Activated CD8-positive, alpha-beta memory T cell treated with anti-CD3 and anti-CD28 coated beads for 48 hours (primary cell): ENCODE results near the gene PLOD2.
"Not testable (repeated sequence)": the region's sequence is repeated elsewhere in the genome, so short reads cannot be mapped to it uniquely, and the experiment has no call there.

Source experiments
- DNase-seq, 3 experiments: peaks; one replicate each; pipeline ENCODE4 v3.0.0-alpha.2; 2020; ENCODE audit warnings: low read depth in 2 of 3, low spot score in 2 of 3

The PLOD2 gene

DNA sequence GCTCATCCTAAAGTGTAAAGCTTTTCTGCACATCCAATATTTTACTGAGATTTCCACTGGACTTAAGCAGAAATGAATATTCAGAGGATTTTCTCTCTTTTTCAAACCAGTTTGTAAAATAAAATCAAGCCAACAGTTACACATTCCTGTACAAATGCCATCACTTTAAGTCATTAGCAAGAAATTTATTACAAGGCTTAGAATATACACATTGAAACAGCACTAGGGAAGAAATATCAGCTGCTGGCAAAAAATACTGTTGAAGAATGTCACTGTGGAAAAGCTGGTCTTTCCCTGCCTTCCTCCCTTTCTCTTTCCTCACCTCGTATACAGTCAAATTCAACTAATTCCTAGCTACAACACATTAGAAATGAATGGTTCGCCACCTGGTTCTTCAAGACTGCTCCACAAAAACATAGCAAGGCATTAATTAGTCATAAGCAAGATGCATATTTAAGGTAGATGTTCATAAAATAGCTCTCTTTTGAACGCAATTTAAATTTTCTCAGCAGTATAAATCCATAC lies 21.3 kb downstream of the PLOD2 start:
- DNase-seq = no peak

DNA sequence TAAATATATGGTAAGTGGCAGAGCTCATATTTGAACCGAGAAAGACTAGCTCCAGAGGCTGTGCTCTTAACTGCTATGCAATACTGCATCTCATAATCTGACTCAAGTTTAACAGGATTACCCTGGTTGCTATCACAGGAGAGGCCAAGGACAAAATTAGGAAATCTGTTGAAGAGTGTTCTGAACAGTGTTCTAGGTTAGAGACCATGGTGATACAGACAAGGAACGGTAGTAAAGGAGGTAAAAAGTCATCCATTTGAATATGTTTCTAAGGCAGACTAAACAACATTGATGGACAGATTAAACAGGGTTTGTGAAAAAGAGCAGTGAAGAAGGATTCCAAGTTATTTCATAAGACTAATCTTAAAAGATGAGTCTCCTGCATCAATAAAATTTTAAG lies 22.1 kb downstream of the PLOD2 start:
- no peak for DNase-seq

DNA sequence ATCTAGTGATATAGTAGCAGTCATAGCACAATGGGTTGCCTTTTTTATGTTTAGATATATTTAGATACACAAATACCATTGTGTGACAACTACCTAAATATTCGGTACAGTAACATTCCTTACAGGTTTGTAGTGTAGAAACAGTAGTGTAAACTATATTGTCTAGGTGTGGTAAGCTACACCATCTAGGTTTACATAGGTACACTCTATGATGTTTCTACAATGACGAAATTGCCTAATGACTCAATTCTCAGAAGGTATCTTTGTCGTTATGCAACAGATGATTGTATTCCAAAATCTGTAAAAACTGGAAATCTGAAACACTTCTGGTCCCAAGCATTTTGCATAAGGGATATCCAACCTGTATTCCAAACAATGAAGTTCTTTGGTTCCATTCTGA lies 24.3 kb downstream of the PLOD2 start:
- no peak for DNase-seq

DNA sequence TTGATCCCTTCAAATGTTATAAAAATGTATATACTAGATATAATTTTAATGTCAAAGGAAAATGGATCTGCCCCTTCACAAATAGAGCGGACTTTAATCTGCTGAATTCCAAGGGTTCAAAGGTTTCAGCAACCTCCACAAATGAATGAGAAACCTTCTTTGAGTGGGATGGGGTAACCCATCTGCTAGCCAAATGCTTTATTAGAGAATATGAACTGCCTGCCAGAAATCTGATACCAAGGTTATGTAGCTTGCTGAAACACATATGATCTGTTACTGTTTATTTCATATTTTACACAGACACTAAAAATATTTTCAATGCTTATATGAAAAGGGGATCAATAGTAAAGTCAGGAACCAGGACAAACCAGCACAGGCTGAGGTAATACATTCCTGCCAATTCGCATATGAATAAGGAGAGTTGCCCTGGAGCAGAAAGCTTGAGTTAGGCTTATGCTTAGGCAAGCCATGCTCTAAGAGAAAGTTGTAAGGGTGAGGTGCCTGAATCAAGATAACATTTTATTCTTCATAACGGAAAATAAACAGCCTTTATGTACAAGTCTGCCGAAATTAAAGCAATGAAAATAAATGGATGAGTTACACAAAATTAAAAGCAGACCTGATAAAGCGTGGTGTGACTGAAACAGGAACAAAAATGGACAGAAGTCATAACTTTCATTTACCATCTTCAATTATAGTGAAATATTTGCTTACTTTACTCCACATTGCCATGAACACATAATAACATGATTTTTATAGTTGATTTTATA lies 26.5 kb downstream of the PLOD2 start:
- DNase-seq = no peak

DNA sequence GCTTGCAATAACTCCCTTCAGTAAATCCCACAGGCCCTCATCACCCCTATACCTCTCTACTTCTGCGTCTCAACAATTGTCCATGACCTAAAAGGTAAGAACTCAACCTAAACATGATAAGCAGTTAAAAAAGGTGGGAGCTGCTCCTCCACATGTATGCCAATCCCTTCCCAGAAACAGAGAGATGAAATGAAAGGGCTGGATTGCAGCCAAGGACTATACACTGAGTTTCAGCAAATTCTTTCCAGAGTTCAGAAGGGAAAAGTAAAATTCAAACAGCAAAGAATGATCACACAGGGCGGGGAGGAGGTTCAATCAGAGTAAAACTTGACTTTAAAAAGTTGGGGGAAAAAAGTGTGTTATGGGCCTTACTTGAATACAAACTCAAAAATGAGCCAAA lies 27.5 kb downstream of the PLOD2 start:
- DNase-seq = no peak

DNA sequence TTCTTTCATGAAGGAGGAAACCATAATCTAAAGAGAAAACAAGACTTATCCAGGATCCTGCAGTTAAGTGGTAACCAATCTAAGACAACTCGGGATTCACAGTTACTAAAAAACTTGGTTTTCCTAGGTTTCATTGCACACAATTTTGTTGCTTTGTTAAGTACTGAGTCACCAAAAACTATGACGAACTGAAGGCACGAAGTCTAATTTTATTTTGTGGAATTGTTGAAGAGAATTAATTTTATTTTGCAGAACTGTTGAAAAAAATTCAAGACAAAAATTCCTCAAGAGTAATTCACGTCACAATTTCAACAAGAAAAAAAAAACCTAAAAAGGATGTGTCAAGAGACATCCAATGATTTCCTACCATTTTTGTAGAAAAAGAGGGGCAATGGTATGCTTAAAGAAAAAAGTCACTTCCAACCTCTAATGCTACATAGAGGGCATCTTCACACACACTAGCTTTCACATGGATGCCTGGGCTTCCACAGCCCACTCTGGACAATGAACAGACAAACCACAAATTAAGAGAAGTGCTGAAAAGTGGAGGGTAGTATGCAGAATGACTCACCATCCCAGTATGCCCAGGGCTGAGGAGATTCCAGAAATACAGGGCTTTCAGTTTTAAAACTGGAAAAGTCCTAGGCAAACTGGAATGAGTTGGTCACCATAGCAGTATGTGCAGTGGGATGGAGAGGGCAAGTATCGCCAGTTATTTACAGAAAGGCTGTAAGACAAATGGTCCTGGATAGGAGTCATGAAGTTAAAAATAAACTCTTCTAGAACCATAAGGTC lies 29.2 kb downstream of the PLOD2 start:
- DNase-seq = no peak

DNA sequence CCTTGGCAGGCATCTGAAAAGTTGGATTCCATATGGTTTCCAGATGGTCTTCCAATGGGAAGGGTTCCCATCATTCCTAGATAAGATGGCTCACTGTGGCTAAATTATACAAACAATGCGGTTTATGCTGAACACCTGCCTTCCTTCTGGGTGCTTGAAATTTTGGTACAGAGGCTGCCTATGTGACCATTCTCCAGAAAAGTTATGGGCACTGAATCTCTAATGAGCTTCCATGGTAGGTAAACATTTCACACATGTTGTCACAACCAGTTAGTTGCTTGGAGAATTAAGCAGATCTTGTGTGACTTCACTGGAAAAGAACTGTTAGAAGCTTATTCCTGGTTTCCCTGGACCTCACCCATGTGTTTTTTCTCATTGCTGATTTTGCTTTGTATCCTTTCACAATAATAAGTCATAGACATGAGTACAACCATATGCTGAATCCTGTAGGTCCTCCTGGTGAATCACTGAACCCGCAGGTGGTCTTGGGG lies 30.1 kb downstream of the PLOD2 start:
- DNase-seq = no peak

DNA sequence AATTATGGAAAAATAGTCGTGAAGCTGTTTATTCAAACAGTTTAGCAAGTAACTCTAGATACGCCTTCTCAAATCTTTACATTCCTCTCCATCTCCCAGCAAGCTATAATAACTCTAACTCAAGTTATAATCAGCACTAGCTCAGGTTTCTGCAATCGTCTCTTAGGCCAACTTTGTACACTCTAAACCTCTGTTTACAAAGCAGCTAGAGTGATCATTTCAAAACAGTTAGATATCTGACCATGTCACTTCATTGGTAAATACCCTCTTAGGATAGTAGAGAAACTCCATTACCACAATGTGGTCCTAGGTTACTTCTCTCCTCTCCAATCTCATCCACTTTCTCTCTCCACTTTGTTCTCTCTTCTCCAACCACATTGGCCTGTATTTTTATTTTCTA lies 31.2 kb downstream of the PLOD2 start:
- DNase-seq = no peak

DNA sequence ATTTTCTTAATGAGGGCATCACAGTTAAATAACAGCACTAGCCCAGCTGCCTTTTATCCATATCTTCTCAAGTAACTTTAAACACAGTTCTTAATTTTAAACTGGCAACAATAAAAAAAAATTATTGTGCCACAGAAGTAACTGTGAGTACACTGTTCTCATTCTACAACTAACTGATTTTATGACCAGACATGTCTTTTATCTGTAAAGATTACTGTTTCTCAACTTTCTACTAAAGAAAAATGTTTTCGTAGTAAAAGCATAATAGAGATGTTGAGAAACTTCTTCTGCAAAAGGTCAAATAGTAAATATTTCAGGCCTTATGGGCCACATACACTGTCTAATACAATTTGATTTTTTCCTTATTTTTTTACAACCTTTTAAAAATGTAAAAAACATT lies 32.0 kb downstream of the PLOD2 start:
- DNase-seq = no peak

DNA sequence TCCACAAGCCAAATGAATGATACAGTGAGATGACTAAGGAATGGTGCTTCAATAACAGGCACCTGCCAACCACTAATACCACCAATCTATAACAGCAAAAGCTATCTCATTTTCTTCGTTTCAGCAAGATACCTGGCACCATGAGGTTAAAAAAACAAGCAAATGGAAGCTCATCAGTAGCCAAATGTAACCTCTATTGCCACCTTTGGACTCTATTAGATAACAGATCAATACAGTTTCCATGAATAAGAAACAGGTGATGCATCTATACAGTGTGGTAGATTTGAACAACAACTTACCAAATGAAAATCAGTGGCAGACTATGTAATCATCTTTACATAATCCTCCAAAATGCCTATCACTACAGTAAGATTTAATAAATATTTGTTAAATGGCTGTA lies 32.8 kb downstream of the PLOD2 start:
- DNase-seq = no peak

DNA sequence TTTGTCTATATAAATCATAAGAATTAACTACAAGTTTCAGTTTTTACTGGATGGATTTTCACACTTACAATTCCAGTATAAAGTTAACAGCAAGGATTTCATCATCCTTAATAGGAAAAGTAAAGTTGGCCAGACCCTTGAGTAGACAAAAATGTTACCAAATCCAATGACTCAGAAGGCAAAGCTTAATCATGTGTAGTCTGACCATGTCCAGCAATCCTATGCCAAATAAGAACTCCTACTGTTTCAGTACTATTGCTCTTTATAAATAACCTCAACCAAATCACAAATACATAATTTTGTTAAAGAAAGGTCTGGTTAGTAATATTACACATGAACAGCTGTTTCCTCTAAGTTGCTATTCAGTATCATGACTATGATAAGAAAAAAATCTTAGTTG lies 35.0 kb downstream of the PLOD2 start:
- DNase-seq = no peak

DNA sequence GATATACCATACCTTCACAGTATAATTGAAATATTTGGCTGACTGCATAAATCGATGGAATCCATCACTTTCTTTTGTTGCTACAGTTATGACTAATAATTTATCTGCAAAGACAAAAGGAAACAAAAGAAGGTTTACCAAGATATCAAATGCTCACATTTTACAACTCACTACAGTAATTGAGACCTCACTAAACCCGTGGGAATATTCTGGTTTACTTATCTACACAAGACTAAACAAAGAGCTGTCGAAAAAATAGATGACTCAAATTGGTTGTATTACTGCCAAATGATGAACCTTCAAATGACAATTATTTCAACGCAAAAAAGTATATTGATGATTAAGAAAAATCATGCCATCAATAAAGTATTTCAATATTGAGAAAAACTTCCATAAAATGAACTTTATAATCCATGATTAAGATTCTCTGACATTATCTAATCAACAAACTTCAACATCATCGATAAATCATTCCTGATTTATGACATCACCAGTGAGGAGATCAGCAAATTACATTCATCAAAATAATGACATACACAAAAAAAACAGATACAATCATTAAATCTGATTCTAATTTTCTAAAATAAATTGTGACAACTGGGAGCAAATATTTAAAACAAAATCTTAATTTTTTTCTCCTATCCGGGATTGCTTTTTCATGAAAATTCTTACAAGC lies 36.7 kb downstream of the PLOD2 start:
- no peak for DNase-seq

DNA sequence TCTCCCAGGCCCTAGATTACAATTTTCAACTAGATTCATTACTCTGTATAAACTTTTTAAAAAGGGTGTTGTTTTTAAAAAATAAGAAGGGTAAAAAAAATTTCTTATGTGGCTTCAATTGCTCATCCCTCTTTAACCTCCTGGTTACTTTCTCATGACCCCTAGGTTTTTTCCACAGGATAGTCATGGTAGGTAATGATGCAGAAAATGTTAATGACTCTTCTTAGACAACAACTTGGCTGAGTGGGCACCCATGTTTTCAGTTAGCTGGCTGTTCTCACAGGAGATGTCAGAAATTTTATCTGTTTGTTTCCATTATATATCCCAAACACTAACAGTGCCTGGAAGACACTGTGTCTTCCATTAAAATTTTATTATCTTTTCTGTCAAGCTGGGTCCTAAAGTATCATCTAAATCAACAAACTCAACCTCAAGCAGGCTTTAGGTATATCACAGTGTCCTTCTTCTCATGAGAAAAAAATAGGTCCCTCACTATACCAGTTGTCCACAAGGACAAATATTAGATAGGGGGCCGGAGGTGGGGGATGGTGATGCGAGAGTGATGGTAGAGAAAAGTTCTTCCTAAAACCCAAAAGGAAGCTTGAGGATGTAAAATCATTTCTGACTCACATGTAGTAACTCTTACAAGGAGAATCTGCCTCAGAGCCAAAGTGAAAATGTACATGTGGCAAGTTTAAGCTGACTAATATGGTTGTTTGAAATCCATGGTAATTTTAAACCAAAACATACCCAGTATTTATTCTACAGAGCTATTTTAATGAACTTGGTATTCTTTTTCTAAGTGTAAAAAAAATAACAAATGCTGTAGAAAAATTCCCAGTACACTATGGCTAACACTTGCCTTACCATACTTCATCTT lies 43.3 kb downstream of the PLOD2 start:
- no peak for DNase-seq

DNA sequence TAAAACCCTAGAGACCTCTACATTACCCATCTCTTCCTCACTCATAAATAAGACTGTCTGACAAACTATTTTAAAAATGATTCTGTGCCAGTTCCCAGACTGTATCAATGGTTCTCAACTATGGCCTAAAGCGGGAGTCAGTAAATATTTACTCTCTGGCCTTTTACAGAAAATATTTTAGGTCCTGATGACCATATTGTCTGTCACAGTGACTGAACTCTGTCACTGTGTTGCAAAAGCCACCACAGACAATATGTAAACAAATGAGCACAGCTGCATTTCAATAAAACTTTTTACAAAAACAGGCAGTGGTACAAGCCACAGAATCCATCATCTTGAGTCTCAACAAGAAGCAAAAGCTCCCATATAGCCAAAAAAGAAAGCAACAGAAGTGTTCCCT lies 45.4 kb downstream of the PLOD2 start:
- DNase-seq = no peak

DNA sequence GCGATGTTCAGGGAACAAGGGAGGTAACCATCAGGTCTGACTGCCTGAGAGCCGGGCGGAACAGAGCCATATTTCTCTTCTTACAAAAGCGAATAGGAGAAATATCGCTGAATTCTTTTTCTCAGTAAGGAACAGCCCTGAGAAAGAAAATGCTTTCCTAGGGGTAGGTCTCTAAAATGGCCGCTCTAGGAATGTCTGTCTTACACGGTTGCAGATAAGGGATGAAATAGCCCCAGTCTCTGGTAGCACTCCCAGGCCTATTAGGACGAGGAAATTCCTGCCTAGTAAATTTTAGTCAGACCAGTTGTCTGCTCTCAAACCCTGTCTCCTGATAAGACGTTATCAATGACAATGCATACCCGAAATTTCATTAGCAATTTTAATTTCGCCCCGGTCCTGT lies 47.2 kb downstream of the PLOD2 start:
- DNase-seq = not testable (repeated sequence)

DNA sequence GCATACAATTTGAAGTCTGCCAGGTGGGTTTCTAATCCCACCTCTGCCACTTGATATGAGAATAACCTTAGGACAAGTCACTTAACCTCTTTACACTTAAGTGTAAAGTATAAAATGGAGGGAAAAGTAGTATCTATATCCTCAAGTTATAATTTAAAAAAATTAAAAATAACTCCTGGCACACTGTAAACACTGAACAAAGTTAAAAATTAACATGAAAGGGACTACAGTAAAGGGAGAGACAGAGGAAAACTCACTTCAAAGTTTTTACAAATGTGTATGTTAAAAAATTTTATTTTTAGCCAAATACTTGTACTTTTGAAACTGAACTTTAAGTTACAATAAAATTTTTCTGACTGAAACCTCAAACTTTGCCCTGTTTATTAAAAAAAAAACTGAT lies 49.6 kb downstream of the PLOD2 start:
- no peak for DNase-seq

DNA sequence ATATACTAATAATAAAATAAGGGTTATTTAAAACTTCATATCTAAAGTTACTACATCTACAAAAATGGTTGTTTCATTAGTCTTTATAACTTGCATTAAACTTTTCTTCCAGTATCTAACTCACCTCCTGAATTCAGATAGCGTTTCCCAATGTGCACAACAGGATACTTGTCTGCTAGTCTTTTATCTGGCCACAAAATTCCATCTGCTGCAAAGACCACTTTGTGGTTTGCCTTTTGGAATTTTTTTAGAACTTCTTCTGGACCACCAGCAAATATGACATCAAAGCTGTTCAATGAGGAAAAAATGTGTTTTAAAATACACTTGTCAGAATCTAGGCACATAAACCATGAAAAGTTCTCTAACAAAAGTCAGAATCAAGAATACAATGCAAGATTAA lies 50.8 kb downstream of the PLOD2 start:
- DNase-seq = no peak

DNA sequence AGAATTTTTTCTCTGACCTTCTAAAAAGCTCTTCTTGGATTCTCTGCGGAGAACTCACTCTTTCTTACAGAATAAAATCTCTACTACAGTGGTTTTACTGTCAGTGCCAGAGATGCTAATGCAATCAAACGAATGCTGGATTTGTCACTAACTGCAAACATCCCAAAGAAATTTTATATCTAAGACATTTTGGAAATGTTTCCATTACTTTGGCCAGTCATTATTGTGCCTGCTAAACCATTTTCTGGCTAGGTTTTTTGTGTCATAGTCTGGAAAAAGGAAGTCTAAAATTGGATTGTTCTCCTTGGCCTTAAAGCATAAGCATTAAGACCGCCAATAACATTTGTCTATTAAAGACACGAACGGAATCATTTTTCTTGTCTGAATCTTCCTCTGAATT lies 54.0 kb downstream of the PLOD2 start:
- DNase-seq = no peak

DNA sequence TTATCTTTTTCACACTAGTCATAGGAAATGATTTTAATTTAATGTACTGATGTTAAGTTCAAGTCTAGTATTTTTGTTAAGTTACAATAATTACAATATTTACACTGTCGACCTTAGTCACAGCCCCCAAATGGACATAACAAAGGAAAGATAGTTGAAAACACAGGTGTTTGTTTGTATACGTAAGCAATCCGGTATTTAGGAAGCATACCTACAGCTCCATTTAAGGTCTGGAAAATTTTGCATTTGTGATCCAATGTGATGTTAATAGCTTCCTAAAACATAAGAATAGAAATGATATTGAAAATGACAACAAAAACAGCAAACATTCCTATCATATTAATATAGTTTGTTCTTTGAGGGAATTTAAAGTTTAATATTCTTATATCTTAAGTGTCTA lies 56.9 kb downstream of the PLOD2 start:
- DNase-seq = no peak

DNA sequence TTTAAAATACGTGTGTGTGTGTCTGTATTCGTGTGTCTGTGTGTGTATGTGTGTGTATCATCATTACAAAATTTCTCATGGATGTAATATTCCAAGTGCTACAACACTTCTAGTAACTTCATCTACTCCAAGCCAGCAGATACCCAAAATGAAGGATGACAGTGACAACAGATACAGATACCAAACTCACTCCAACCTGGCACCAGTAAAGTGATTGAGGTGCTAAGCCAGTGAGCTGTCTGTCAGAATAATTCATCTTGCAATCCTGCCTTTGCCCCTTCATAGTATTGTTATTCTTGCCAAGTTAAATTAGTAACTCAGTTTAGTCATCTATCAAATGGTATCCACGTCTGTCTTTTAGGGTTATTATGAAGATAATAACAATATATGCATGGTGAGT lies 58.1 kb downstream of the PLOD2 start:
- no peak for DNase-seq

DNA sequence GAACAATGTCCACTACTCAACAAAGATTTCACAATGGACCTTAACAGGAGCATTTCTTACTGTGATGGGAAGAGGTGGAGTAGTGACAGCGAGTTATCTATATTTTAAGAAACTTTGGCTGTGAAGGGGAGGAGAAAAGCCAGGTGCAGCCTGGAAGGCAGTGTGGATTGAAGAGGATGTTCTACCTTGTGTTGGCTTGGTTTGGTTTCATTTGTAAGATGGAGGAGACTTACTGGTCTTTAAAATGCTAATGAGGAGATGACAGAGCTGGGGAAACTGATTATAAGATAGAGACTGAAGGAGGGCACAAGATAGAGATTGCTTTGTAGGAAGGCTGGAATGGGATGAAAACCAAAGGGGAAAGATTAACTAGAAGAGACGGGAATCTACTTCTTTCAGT lies 59.4 kb downstream of the PLOD2 start:
- no peak for DNase-seq
